ENCODE results near the gene ITPRIP.

The ITPRIP gene

GRCh38 chr10:104307576-104308438, 30.5 kb downstream of the ITPRIP start:
- Histone ChIP-seq H3K36me3 (ENCODE audit: control insufficient read depth, insufficient read depth, low read length) (0 out of 2 replicates have a peak, but pooled peaks cover 2% of the 10 kb centered on the region), H3K4me3 (ENCODE audit: low read length) (no peak overlapping the region), H3K27me3 (ENCODE audit: control insufficient read depth, insufficient read depth, low read length) (no peaks in the 10 kb centered on the region), H3K27ac (ENCODE audit: low read length) (no peak overlapping the region), H3K4me1 (ENCODE audit: control insufficient read depth, insufficient read depth, low read length) (peaks cover 1% of the 10 kb centered on the region; the same call in 1 of the 2 replicates), H3K9me3 (ENCODE audit: control insufficient read depth, insufficient read depth, low read length) (no peaks in the 10 kb centered on the region)
- DNase-seq (ENCODE audit: low read depth, low spot score), result no peak
- WGBS (ENCODE audit: insufficient coverage, insufficient read length), result no CpG with 5 or more reads among the region's 10 CpGs

DNA sequence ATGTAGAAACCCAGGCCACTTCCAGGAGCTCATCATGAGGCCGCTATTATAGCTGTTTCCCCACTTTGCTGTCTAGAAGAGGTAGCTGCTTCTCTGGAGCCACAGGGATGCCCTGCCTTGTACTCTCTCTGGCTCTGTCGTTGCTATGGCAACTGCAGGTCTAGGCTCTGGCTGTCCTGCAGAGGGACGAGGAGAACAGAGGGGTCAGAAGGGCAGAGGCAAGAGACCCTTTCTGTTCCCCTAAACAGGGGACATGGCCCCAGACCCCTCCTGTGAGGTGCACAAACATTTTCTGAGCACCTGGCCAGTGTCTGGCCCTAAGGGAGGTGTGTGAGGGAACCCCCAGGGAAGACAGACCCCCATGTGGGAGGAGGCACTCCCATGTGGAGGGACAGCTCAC, 31.4 kb downstream of the ITPRIP start:
- Histone ChIP-seq H3K27me3 (ENCODE audit: control insufficient read depth, insufficient read depth, low read length) (no peaks in the 10 kb centered on the region), H3K9me3 (ENCODE audit: control insufficient read depth, insufficient read depth, low read length) (no peaks in the 10 kb centered on the region), H3K36me3 (ENCODE audit: control insufficient read depth, insufficient read depth, low read length) (no peaks in the 10 kb centered on the region), H3K27ac (ENCODE audit: low read length) (no peak overlapping the region), H3K4me1 (ENCODE audit: control insufficient read depth, insufficient read depth, low read length) (peaks cover 1% of the 10 kb centered on the region; the same call in 1 of the 2 replicates), H3K4me3 (ENCODE audit: low read length) (no peak overlapping the region)
- no CpG with 5 or more reads among the region's 3 CpGs for WGBS (ENCODE audit: insufficient coverage, insufficient read length)
- no peak for DNase-seq (ENCODE audit: low read depth, low spot score)

GRCh38 chr10:104304927-104305326, 33.3 kb downstream of the ITPRIP start:
- DNase-seq (ENCODE audit: low read depth, low spot score), result no peak
- peaks cover 1% of the 10 kb centered on the region; the same call in 1 of the 2 replicates for H3K4me1 ChIP-seq (ENCODE audit: control insufficient read depth, insufficient read depth, low read length)
- H3K27ac ChIP-seq (ENCODE audit: low read length), result no peak overlapping the region
- H3K4me3 ChIP-seq (ENCODE audit: low read length), result no peak overlapping the region
- no peaks in the 10 kb centered on the region for H3K36me3 ChIP-seq (ENCODE audit: control insufficient read depth, insufficient read depth, low read length)
- no peaks in the 10 kb centered on the region for H3K27me3 ChIP-seq (ENCODE audit: control insufficient read depth, insufficient read depth, low read length)
- H3K9me3 ChIP-seq (ENCODE audit: control insufficient read depth, insufficient read depth, low read length), result no peaks in the 10 kb centered on the region
- WGBS (ENCODE audit: insufficient coverage, insufficient read length), result no CpG with 5 or more reads among the region's 8 CpGs

- H3K9me3 ChIP-seq (ENCODE audit: control insufficient read depth, insufficient read depth, low read length), result no peaks in the 10 kb centered on the region
- no peak overlapping the region for H3K27ac ChIP-seq (ENCODE audit: low read length)
- no peak overlapping the region for H3K4me3 ChIP-seq (ENCODE audit: low read length)
- no peaks in the 10 kb centered on the region for H3K36me3 ChIP-seq (ENCODE audit: control insufficient read depth, insufficient read depth, low read length)
- DNase-seq (ENCODE audit: low read depth, low spot score), result no peak
- peaks cover 1% of the 10 kb centered on the region; the same call in 1 of the 2 replicates for H3K4me1 ChIP-seq (ENCODE audit: control insufficient read depth, insufficient read depth, low read length)
- no CpG with 5 or more reads among the region's 4 CpGs for WGBS (ENCODE audit: insufficient coverage, insufficient read length)
- H3K27me3 ChIP-seq (ENCODE audit: control insufficient read depth, insufficient read depth, low read length), result no peaks in the 10 kb centered on the region
Measured at GRCh38 chr10:104304356-104304745, 33.9 kb downstream of the ITPRIP start.

DNA sequence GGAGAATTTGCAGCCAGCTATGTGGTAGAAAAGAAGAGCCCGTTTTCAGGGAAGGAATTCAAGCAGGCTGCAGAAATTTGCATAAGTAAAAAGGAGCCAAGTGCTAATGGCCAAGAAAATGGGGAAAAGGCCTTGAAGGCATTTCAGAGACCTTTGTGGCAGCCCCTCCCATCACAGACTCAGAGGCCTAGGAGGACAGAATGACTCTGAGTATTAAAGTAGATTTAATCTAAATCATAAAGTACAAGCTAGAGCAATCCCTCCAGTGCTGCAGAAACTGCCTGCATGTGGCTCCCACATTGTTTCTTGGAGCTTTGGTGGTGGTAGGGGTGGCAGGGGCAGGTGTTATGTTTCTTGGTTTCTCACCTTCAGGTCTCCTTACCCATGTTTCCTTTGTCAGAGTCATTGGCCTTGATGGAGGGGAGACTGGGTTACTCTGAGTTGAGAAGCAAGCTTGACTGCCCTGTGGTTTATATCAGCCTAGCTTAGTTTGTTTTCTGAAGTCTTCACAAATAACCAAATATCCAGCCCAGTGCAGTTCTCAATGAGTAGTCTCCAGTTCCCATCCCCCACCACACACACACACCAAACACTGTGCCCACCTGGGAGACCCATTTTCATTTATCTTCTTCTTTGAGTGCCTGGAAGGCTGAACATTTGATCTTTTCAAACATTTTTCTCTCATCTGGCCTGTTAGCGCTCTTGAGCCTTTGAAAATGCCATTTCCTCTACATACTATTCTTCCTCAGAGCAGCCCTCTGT, 34.5 kb downstream of the ITPRIP start:
- H3K4me3 ChIP-seq (ENCODE audit: low read length), result no peak overlapping the region
- H3K27ac ChIP-seq (ENCODE audit: low read length), result no peak overlapping the region
- no peak for DNase-seq (ENCODE audit: low read depth, low spot score)
- peaks cover 1% of the 10 kb centered on the region; the same call in 1 of the 2 replicates for H3K4me1 ChIP-seq (ENCODE audit: control insufficient read depth, insufficient read depth, low read length)
- H3K27me3 ChIP-seq (ENCODE audit: control insufficient read depth, insufficient read depth, low read length), result no peaks in the 10 kb centered on the region
- H3K9me3 ChIP-seq (ENCODE audit: control insufficient read depth, insufficient read depth, low read length), result no peaks in the 10 kb centered on the region
- H3K36me3 ChIP-seq (ENCODE audit: control insufficient read depth, insufficient read depth, low read length), result no peaks in the 10 kb centered on the region
- WGBS (ENCODE audit: insufficient coverage, insufficient read length), result no CpG with 5 or more reads among the region's 2 CpGs

GRCh38 chr10:104301907-104302690, 36.2 kb downstream of the ITPRIP start:
- Histone ChIP-seq H3K27me3 (ENCODE audit: control insufficient read depth, insufficient read depth, low read length) (no peaks in the 10 kb centered on the region), H3K4me1 (ENCODE audit: control insufficient read depth, insufficient read depth, low read length) (peaks cover 1% of the 10 kb centered on the region; the same call in 1 of the 2 replicates), H3K36me3 (ENCODE audit: control insufficient read depth, insufficient read depth, low read length) (no peaks in the 10 kb centered on the region), H3K9me3 (ENCODE audit: control insufficient read depth, insufficient read depth, low read length) (no peaks in the 10 kb centered on the region), H3K4me3 (ENCODE audit: low read length) (no peak overlapping the region), H3K27ac (ENCODE audit: low read length) (no peak overlapping the region)
- no peak for DNase-seq (ENCODE audit: low read depth, low spot score)
- no CpG with 5 or more reads among the region's 3 CpGs for WGBS (ENCODE audit: insufficient coverage, insufficient read length)

- WGBS (ENCODE audit: insufficient coverage, insufficient read length), result no CpG with 5 or more reads among the region's 7 CpGs
- Histone ChIP-seq H3K36me3 (ENCODE audit: control insufficient read depth, insufficient read depth, low read length) (no peaks in the 10 kb centered on the region), H3K27me3 (ENCODE audit: control insufficient read depth, insufficient read depth, low read length) (no peaks in the 10 kb centered on the region), H3K9me3 (ENCODE audit: control insufficient read depth, insufficient read depth, low read length) (no peaks in the 10 kb centered on the region), H3K4me1 (ENCODE audit: control insufficient read depth, insufficient read depth, low read length) (peaks cover 1% of the 10 kb centered on the region; the same call in 1 of the 2 replicates), H3K27ac (ENCODE audit: low read length) (no peak overlapping the region), H3K4me3 (ENCODE audit: low read length) (no peak overlapping the region)
- no peak for DNase-seq (ENCODE audit: low read depth, low spot score)
Measured at GRCh38 chr10:104300736-104301292, 37.5 kb downstream of the ITPRIP start.

DNA sequence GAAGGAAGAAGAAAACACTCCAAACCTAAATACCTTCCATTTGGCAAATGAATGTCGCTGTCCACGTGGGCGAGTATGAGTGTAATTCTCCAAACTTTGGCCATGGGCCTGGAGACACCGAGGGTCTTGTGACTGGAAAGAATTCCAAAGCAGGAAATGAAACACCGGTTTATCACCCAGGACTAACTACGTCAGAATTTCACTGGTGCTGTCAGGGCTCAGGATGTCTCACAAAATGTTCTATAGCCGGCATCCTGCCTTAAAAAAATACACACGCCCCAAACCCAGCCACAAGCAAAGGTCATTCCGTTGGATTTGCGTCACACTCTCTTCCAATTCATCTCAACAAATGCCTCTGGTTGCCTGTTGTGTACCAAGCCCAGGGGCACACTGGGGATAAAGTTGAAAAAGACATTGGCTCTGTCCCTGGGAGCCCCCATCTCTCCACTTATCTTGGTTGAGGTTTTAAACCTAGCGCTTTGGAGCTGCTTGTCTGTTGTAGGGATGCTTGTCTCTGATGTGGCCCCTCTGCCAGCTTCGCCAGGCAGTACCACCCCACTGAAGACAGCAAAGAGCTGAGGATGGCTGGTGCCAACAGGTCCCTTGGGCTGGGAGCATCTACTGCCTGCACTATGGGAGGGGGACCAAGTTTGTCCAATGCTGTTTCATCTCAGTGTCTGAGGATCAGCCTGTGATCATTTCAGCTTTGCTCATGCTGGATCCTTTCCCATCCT, 38.1 kb downstream of the ITPRIP start:
- H3K4me1 ChIP-seq (ENCODE audit: control insufficient read depth, insufficient read depth, low read length), result no peaks in the 10 kb centered on the region
- no peaks in the 10 kb centered on the region for H3K9me3 ChIP-seq (ENCODE audit: control insufficient read depth, insufficient read depth, low read length)
- H3K27me3 ChIP-seq (ENCODE audit: control insufficient read depth, insufficient read depth, low read length), result no peaks in the 10 kb centered on the region
- no CpG with 5 or more reads among the region's 12 CpGs for WGBS (ENCODE audit: insufficient coverage, insufficient read length)
- H3K4me3 ChIP-seq (ENCODE audit: low read length), result no peak overlapping the region
- no peaks in the 10 kb centered on the region for H3K36me3 ChIP-seq (ENCODE audit: control insufficient read depth, insufficient read depth, low read length)
- DNase-seq (ENCODE audit: low read depth, low spot score), result no peak
- H3K27ac ChIP-seq (ENCODE audit: low read length), result no peak overlapping the region

GRCh38 chr10:104299031-104299904, 39.0 kb downstream of the ITPRIP start:
- H3K36me3 ChIP-seq (ENCODE audit: control insufficient read depth, insufficient read depth, low read length), result no peaks in the 10 kb centered on the region
- 100% methylated on average over 1 of the region's 13 CpGs for WGBS (ENCODE audit: insufficient coverage, insufficient read length)
- H3K4me3 ChIP-seq (ENCODE audit: low read length), result no peak overlapping the region
- H3K27me3 ChIP-seq (ENCODE audit: control insufficient read depth, insufficient read depth, low read length), result no peaks in the 10 kb centered on the region
- H3K27ac ChIP-seq (ENCODE audit: low read length), result no peak overlapping the region
- H3K4me1 ChIP-seq (ENCODE audit: control insufficient read depth, insufficient read depth, low read length), result no peaks in the 10 kb centered on the region
- no peaks in the 10 kb centered on the region for H3K9me3 ChIP-seq (ENCODE audit: control insufficient read depth, insufficient read depth, low read length)
- no peak for DNase-seq (ENCODE audit: low read depth, low spot score)
